Body of pancreas (tissue), 4 donors: ENCODE measurements around the gene LAMA5. TPM values are rescaled to one million over a fixed set of nuclear protein-coding genes. Genes with fewer than 3 reads are reported as not detected.

Experiments used
- ATAC-seq: fragments of 150-250 bp; one replicate; pipeline ENCODE4 v1.9.1; 2016
- DNase-seq, 4 donors: peaks; one replicate each; pipeline ENCODE4 v3.0.0-alpha.2; 2019
- H3K27ac ChIP-seq, 4 donors: fragments of 200-600 bp; sonication (generic); 1 replicate in 3 of 4; 2 replicates in 1 of 4; pipeline versions ENCODE4 v1.5.1 to v1.6.1; 2016 to 2019; ENCODE audit warnings: mild to moderate bottlenecking in 1 of 4, mixed read lengths in 1 of 4, moderate library complexity in 1 of 4
- H3K27me3 ChIP-seq, 2 donors: fragments of 200-600 bp; sonication (generic); one replicate each; pipeline ENCODE4 v1.6.0; 2016; ENCODE audit warnings: mild to moderate bottlenecking in 1 of 2
- H3K36me3 ChIP-seq, 2 donors: fragments of 200-600 bp; sonication (generic); replicated peaks in 1 of 2; 2 replicates each; pipeline ENCODE4 v1.5.1; 2016; ENCODE audit warnings: low read depth in 2 of 2; ENCODE audit not compliant: insufficient read depth in 1 of 2
- H3K4me1 ChIP-seq: fragments of 200-600 bp; sonication (generic); one replicate; pipeline ENCODE4 v1.6.0; 2016
- H3K4me3 ChIP-seq, 2 donors: fragments of 200-600 bp; sonication (generic); 1 replicate in 1 of 2; 2 replicates in 1 of 2; pipeline ENCODE4 v1.5.1; 2016 to 2019
- H3K9me3 ChIP-seq, 3 donors: fragments of 200-600 bp; sonication (generic); 1 replicate in 2 of 3; 2 replicates in 1 of 3; pipeline ENCODE4 v1.5.1; 2016
- CTCF ChIP-seq, 7 experiments: fragments of 450-650 bp in 4 of 7; fragments of 200-600 bp in 3 of 7; sonication (generic) in 3 of 7; IDR thresholded peaks; one replicate each; pipeline ENCODE4 v1.5.1; 2016 to 2019; ENCODE audit warnings: antibody characterized with exemption in 7 of 7
- POLR2A ChIP-seq, 3 donors: fragments of 450-650 bp; IDR thresholded peaks; one replicate each; pipeline ENCODE4 v1.6.1; 2016; ENCODE audit warnings: antibody characterized with exemption in 3 of 3, mild to moderate bottlenecking in 2 of 3
- WGBS, 2 donors: methylation state at CpG; one replicate each; pipeline ENCODE4 v1.1.5; 2017; 5-methylcytosine and 5-hydroxymethylcytosine counted together
- intact Hi-C: fragments of 100-400 bp; cut with DNase I; formaldehyde crosslinking; loops from one replicate; pipeline ENCODE4 v1.15.1; 2023
- total RNA-seq, 2 donors: library from RNA; depleted of rRNA; stranded (reverse); fragments of >200 nt; gene quantifications; one replicate each; pipeline ENCODE4 v1.1.0, GENCODE V29; 2016

Gene LAMA5
- total RNA-seq, 2 donors from 2014 or later: 115 to 185 TPM

- TF ChIP-seq POLR2A (IDR thresholded peaks at IDR 0.05): no peak
- no peak for TF ChIP-seq CTCF (IDR thresholded peaks at IDR 0.05)
- Histone ChIP-seq H3K27me3 (no peaks in the 10 kb centered on the region), H3K4me1 (peaks cover 82% of the 10 kb centered on the region), H3K36me3 (no peaks in the 10 kb centered on the region), H3K27ac (peak overlapping the region; percentile 55 to 88 (median 79)), H3K4me3 (peak overlapping the region; percentile 67 to 72), H3K9me3 (no peaks in the 10 kb centered on the region)
- intact Hi-C loops: no loop called here
- peak; percentile 23 for ATAC-seq
- WGBS, 2 donors: 1% methylated on average over 58 of the region's 72 CpGs; no CpG with 5 or more reads in 1 of the 2 donors
- DNase-seq: peak in 2 of 4 donors; percentile 66 to 68
Measured at GRCh38 chr20:62366370-62367135, 559 bp downstream of the LAMA5 start.

GRCh38 chr20:62365814-62366369 lies 1.2 kb downstream of the LAMA5 start:
- no peaks in the 10 kb centered on the region for H3K27me3 ChIP-seq
- peak in 2 of 4 donors; percentile 43 to 56 for DNase-seq
- 0 to 21% methylated on average over 2 to 10 of the region's 10 CpGs for WGBS, 2 donors
- peak; percentile 8 for ATAC-seq
- intact Hi-C loops: no loop called here
- H3K9me3 ChIP-seq: no peaks in the 10 kb centered on the region
- no peak for TF ChIP-seq POLR2A (IDR thresholded peaks at IDR 0.05)
- TF ChIP-seq CTCF (IDR thresholded peaks at IDR 0.05): no peak
- peak overlapping the region; percentile 55 to 88 (median 79) for H3K27ac ChIP-seq
- no peaks in the 10 kb centered on the region for H3K36me3 ChIP-seq
- peaks cover 89% of the 10 kb centered on the region for H3K4me1 ChIP-seq
- peak overlapping the region in 1 of 2 donors; percentile 67 for H3K4me3 ChIP-seq

- WGBS, 2 donors: 43 to 70% methylated on average over 8 to 27 of the region's 27 CpGs
- no peak for TF ChIP-seq CTCF (IDR thresholded peaks at IDR 0.05)
- peak in 1 of 3 donors; percentile 3 for TF ChIP-seq POLR2A (IDR thresholded peaks at IDR 0.05)
- Histone ChIP-seq H3K36me3 (no peaks in the 10 kb centered on the region), H3K27ac (peak overlapping the region; percentile 55 to 88 (median 79)), H3K4me3 (no peak overlapping the region), H3K4me1 (peaks cover 89% of the 10 kb centered on the region), H3K27me3 (no peaks in the 10 kb centered on the region), H3K9me3 (no peaks in the 10 kb centered on the region)
- intact Hi-C loops: no loop called here
- DNase-seq: peak in 3 of 4 donors; percentile 41 to 73 (median 54)
- no peak for ATAC-seq
Measured at GRCh38 chr20:62364911-62365736, 2.0 kb downstream of the LAMA5 start.

- intact Hi-C loops: no loop called here
- Histone ChIP-seq H3K9me3 (no peaks in the 10 kb centered on the region), H3K27ac (peak overlapping the region; percentile 55 to 88 (median 79)), H3K4me1 (peaks cover 85% of the 10 kb centered on the region), H3K27me3 (no peaks in the 10 kb centered on the region), H3K36me3 (no peaks in the 10 kb centered on the region), H3K4me3 (no peak overlapping the region)
- 73 to 82% methylated on average over 9 to 22 of the region's 22 CpGs for WGBS, 2 donors
- DNase-seq (peak in 2 of 4 donors; percentile 10 to 48), ATAC-seq (no peak)
- TF ChIP-seq CTCF (IDR thresholded peaks at IDR 0.05): no peak
- no peak for TF ChIP-seq POLR2A (IDR thresholded peaks at IDR 0.05)
Measured at GRCh38 chr20:62363920-62364851, 2.9 kb downstream of the LAMA5 start.
